ENCODE measurements around the gene KRT34.

Gene KRT34

GRCh38 chr17:41416479-41416878 lies 34.4 kb upstream of the KRT34 start:
- Histone ChIP-seq H3K9me3 (ENCODE audit: severe bottlenecking) (peaks cover 8% of the 10 kb centered on the region), H3K27me3 (ENCODE audit: insufficient read depth, low read depth, severe bottlenecking) (peaks cover 100% of the 10 kb centered on the region), H3K4me3 (ENCODE audit: low read depth, low read length) (no peak overlapping the region), H3K27ac (no peak overlapping the region), H3K36me3 (no peaks in the 10 kb centered on the region)
- no peak for TF ChIP-seq CTCF (IDR thresholded peaks at IDR 0.05; ENCODE audit: low read depth, low read length)
- no peak for DNase-seq

- Histone ChIP-seq H3K4me3 (ENCODE audit: low read depth, low read length) (no peak overlapping the region), H3K27me3 (ENCODE audit: insufficient read depth, low read depth, severe bottlenecking) (peaks cover 100% of the 10 kb centered on the region), H3K36me3 (no peaks in the 10 kb centered on the region), H3K27ac (no peak overlapping the region), H3K9me3 (ENCODE audit: severe bottlenecking) (peaks cover 12% of the 10 kb centered on the region)
- no peak for DNase-seq
- TF ChIP-seq CTCF (IDR thresholded peaks at IDR 0.05; ENCODE audit: low read depth, low read length): no peak
Observed at GRCh38 chr17:41415833-41416335, 33.8 kb upstream of the KRT34 start.

- Histone ChIP-seq H3K27ac (no peak overlapping the region), H3K27me3 (ENCODE audit: insufficient read depth, low read depth, severe bottlenecking) (peaks cover 100% of the 10 kb centered on the region), H3K4me3 (ENCODE audit: low read depth, low read length) (no peak overlapping the region), H3K36me3 (no peaks in the 10 kb centered on the region), H3K9me3 (ENCODE audit: severe bottlenecking) (peaks cover 12% of the 10 kb centered on the region)
- DNase-seq: no peak
- no peak for TF ChIP-seq CTCF (IDR thresholded peaks at IDR 0.05; ENCODE audit: low read depth, low read length)
Observed at GRCh38 chr17:41415411-41415810, 33.3 kb upstream of the KRT34 start.

- peaks cover 9% of the 10 kb centered on the region for H3K9me3 ChIP-seq (ENCODE audit: severe bottlenecking)
- TF ChIP-seq CTCF (IDR thresholded peaks at IDR 0.05; ENCODE audit: low read depth, low read length): no peak
- no peak for DNase-seq
- H3K27me3 ChIP-seq (ENCODE audit: insufficient read depth, low read depth, severe bottlenecking): peaks cover 100% of the 10 kb centered on the region
- H3K36me3 ChIP-seq: no peaks in the 10 kb centered on the region
- no peak overlapping the region for H3K27ac ChIP-seq
- no peak overlapping the region for H3K4me3 ChIP-seq (ENCODE audit: low read depth, low read length)
Observed at GRCh38 chr17:41413982-41414381, 31.9 kb upstream of the KRT34 start.

- no peak for DNase-seq
- H3K9me3 ChIP-seq (ENCODE audit: severe bottlenecking): peaks cover 9% of the 10 kb centered on the region
- H3K4me3 ChIP-seq (ENCODE audit: low read depth, low read length): no peak overlapping the region
- TF ChIP-seq CTCF (IDR thresholded peaks at IDR 0.05; ENCODE audit: low read depth, low read length): no peak
- H3K36me3 ChIP-seq: no peaks in the 10 kb centered on the region
- no peak overlapping the region for H3K27ac ChIP-seq
- peaks cover 100% of the 10 kb centered on the region for H3K27me3 ChIP-seq (ENCODE audit: insufficient read depth, low read depth, severe bottlenecking)
Observed at GRCh38 chr17:41413353-41413957, 31.3 kb upstream of the KRT34 start.
